HG02884 (cell line): ENCODE results near the gene POU2F1.
A peak's percentile ranks its signal among the peaks of the same experiment; 100 is the strongest.

Source experiments
- ATAC-seq: cut with Tn5 transposase; IDR thresholded peaks from one replicate; pipeline ENCODE4 v1.9.1; 2021; ENCODE audit warnings: mild to moderate bottlenecking, moderate library complexity; ENCODE audit not compliant: unreplicated experiment

POU2F1 gene

GRCh38 chr1:167438171-167439138 is 217.8 kb downstream of the POU2F1 start:
- ATAC-seq, result no peak

GRCh38 chr1:167439301-167439988 is 218.8 kb downstream of the POU2F1 start:
- ATAC-seq, result no peak

- ATAC-seq, result no peak
Observed at GRCh38 chr1:167440345-167440744, 219.7 kb downstream of the POU2F1 start.

- no peak for ATAC-seq
Observed at GRCh38 chr1:167440776-167441175, 220.1 kb downstream of the POU2F1 start.

GRCh38 chr1:167441222-167441621 is 220.5 kb downstream of the POU2F1 start:
- no peak for ATAC-seq

- peak; percentile 88 for ATAC-seq
Observed at GRCh38 chr1:167442142-167442848, 221.6 kb downstream of the POU2F1 start.

GRCh38 chr1:167442854-167443565 is 222.3 kb downstream of the POU2F1 start:
- ATAC-seq, result no peak

- ATAC-seq, result no peak
Observed at GRCh38 chr1:167443757-167444156, 223.1 kb downstream of the POU2F1 start.

GRCh38 chr1:167446966-167447365 is 226.3 kb downstream of the POU2F1 start:
- no peak for ATAC-seq

GRCh38 chr1:167447521-167448136 is 226.9 kb downstream of the POU2F1 start:
- ATAC-seq, result peak; percentile 89

- ATAC-seq, result no peak
Observed at GRCh38 chr1:167450843-167451242, 230.2 kb downstream of the POU2F1 start.

GRCh38 chr1:167452483-167452882 is 231.8 kb downstream of the POU2F1 start:
- no peak for ATAC-seq

GRCh38 chr1:167453123-167453522 is 232.4 kb downstream of the POU2F1 start:
- ATAC-seq, result no peak

GRCh38 chr1:167454304-167454893 is 233.7 kb downstream of the POU2F1 start:
- ATAC-seq, result peak; percentile 22

- peak; percentile 44 for ATAC-seq
Observed at GRCh38 chr1:167454894-167455785, 234.5 kb downstream of the POU2F1 start.

GRCh38 chr1:167455786-167456446 is 235.2 kb downstream of the POU2F1 start:
- ATAC-seq, result peak; percentile 40

GRCh38 chr1:167456524-167456923 is 235.8 kb downstream of the POU2F1 start:
- ATAC-seq, result no peak

- ATAC-seq, result no peak
Observed at GRCh38 chr1:167456926-167457325, 236.2 kb downstream of the POU2F1 start.
